ENCODE data around the gene PHYHIPL.

GRCh38 chr10:59129867-59130266 is 46.6 kb upstream of the PHYHIPL start:
- TF ChIP-seq EP300 (IDR thresholded peaks at IDR 0.05): no peak
- no peak for TF ChIP-seq CTCF (IDR thresholded peaks at IDR 0.05)
